OCI-LY1 (cell line): Measurements from ENCODE around the gene SLC25A13.

ENCODE experiments used
- H2AFZ ChIP-seq: fragments of 200-600 bp; sonication (generic), shearing (Covaris generic); 2 replicates; pipeline ENCODE4 v1.6.0; 2014; ENCODE audit warnings: antibody characterized with exemption, mild to moderate bottlenecking, low read length
- H3F3A ChIP-seq: fragments of 200-600 bp; sonication (generic), shearing (Covaris generic); 2 replicates; pipeline ENCODE4 v1.6.0; 2014; ENCODE audit warnings: mild to moderate bottlenecking, antibody characterized with exemption, low read length, moderate library complexity; ENCODE audit not compliant: insufficient read depth
- H3K27ac ChIP-seq: fragments of 200-600 bp; sonication (generic); 2 replicates; pipeline ENCODE4 v1.5.1; 2014; ENCODE audit warnings: low read length, mixed run types, mild to moderate bottlenecking, low read depth; ENCODE audit not compliant: poor library complexity, severe bottlenecking
- H3K27me3 ChIP-seq: fragments of 200-600 bp; sonication (generic); 2 replicates; pipeline ENCODE4 v1.6.0; 2014; ENCODE audit warnings: antibody characterized with exemption, mild to moderate bottlenecking, low read length, moderate library complexity; ENCODE audit not compliant: insufficient read depth
- H3K36me3 ChIP-seq: fragments of 200-600 bp; sonication (generic); 2 replicates; pipeline ENCODE4 v1.6.1; 2014; ENCODE audit warnings: mild to moderate bottlenecking, antibody characterized with exemption, low read length, moderate library complexity, mixed read lengths; ENCODE audit not compliant: insufficient read depth
- H3K4me1 ChIP-seq: fragments of 200-600 bp; sonication (generic); 2 replicates; pipeline ENCODE4 v1.5.1; 2014; ENCODE audit warnings: mild to moderate bottlenecking, low read length, moderate library complexity; ENCODE audit not compliant: insufficient read depth, severe bottlenecking
- H3K4me2 ChIP-seq: fragments of 200-600 bp; sonication (generic), shearing (Covaris generic); 2 replicates; pipeline ENCODE4 v1.6.1; 2014; ENCODE audit warnings: low read length
- H3K4me3 ChIP-seq: fragments of 200-600 bp; sonication (generic); 2 replicates; pipeline ENCODE4 v1.5.1; 2014; ENCODE audit warnings: low read length, low read depth, mild to moderate bottlenecking, mixed read lengths; ENCODE audit not compliant: poor library complexity, severe bottlenecking
- H3K79me2 ChIP-seq: fragments of 200-600 bp; shearing (Covaris generic); 2 replicates; pipeline ENCODE4 v1.6.1; 2016; ENCODE audit warnings: mixed run types, low read length, mixed read lengths; ENCODE audit not compliant: insufficient read depth
- H3K9ac ChIP-seq: fragments of 200-600 bp; sonication (generic), shearing (Covaris generic); 2 replicates; pipeline ENCODE4 v1.6.1; 2014; ENCODE audit warnings: mild to moderate bottlenecking, low read length, mixed read lengths
- H3K9me2 ChIP-seq: fragments of 200-600 bp; sonication (generic), shearing (Covaris generic); 2 replicates; pipeline ENCODE4 v1.6.1; 2014; ENCODE audit warnings: low read depth, mild to moderate bottlenecking, low read length, mixed read lengths
- H3K9me3 ChIP-seq: fragments of 200-600 bp; shearing (Covaris generic); 2 replicates; pipeline ENCODE4 v1.6.1; 2014; ENCODE audit warnings: low read length, mixed read lengths
- H4K20me1 ChIP-seq: fragments of 200-600 bp; sonication (generic), shearing (Covaris generic); 2 replicates; pipeline ENCODE4 v1.6.0; 2016; ENCODE audit warnings: mild to moderate bottlenecking, low read length; ENCODE audit not compliant: insufficient read depth
- EZH2 ChIP-seq: fragments of 200-600 bp; sonication (generic), shearing (Covaris generic); IDR thresholded peaks from 2 replicates; pipeline ENCODE4 v1.8.0; 2017; ENCODE audit warnings: borderline replicate concordance, mixed run types, mild to moderate bottlenecking, antibody characterized with exemption, low read length, moderate library complexity, mixed read lengths
- TF ChIP-seq, protein P1 (sequence below): fragments of 200-600 bp; sonication (generic), shearing (Covaris generic); IDR thresholded peaks from 2 replicates; pipeline ENCODE4 v1.5.1; 2017; ENCODE audit warnings: mild to moderate bottlenecking, antibody characterized with exemption, low read length, moderate library complexity, mixed read lengths

Gene SLC25A13

DNA sequence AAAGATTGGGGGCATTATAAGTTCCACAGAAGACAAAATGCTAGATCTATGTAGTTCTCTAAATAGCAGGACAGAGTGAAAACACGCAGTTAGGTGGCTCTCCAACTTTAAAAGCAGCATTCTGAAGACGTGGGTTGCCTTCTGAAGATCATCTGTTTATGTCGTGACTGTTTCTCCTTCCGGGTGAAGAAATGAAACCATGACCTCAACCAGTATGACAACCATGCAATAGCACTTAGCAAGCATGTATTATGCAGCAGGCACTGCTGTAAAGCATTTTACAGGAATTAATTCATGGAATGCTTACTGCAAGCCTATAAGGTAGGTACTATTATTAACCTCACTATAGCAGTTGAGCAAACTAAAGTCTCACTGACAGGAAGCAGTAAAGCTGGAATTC is 125.2 kb downstream of the SLC25A13 start:
- Histone ChIP-seq H2AFZ (no peak overlapping the region), H3K4me1 (no peaks in the 10 kb centered on the region), H3K27me3 (no peaks in the 10 kb centered on the region), H3K27ac (no peak overlapping the region), H3K9ac (no peak overlapping the region), H3K4me3 (no peak overlapping the region), H3K79me2 (no peaks in the 10 kb centered on the region), H4K20me1 (no peaks in the 10 kb centered on the region), H3K9me2 (no peaks in the 10 kb centered on the region), H3K36me3 (peaks cover 9% of the 10 kb centered on the region; the same call in 1 of the 2 replicates), H3K4me2 (no peak overlapping the region), H3K9me3 (no peaks in the 10 kb centered on the region), H3F3A (no peaks in the 10 kb centered on the region)
- TF ChIP-seq EZH2: no peak
- TF ChIP-seq, protein P1, sequence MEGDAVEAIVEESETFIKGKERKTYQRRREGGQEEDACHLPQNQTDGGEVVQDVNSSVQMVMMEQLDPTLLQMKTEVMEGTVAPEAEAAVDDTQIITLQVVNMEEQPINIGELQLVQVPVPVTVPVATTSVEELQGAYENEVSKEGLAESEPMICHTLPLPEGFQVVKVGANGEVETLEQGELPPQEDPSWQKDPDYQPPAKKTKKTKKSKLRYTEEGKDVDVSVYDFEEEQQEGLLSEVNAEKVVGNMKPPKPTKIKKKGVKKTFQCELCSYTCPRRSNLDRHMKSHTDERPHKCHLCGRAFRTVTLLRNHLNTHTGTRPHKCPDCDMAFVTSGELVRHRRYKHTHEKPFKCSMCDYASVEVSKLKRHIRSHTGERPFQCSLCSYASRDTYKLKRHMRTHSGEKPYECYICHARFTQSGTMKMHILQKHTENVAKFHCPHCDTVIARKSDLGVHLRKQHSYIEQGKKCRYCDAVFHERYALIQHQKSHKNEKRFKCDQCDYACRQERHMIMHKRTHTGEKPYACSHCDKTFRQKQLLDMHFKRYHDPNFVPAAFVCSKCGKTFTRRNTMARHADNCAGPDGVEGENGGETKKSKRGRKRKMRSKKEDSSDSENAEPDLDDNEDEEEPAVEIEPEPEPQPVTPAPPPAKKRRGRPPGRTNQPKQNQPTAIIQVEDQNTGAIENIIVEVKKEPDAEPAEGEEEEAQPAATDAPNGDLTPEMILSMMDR: no peak

DNA sequence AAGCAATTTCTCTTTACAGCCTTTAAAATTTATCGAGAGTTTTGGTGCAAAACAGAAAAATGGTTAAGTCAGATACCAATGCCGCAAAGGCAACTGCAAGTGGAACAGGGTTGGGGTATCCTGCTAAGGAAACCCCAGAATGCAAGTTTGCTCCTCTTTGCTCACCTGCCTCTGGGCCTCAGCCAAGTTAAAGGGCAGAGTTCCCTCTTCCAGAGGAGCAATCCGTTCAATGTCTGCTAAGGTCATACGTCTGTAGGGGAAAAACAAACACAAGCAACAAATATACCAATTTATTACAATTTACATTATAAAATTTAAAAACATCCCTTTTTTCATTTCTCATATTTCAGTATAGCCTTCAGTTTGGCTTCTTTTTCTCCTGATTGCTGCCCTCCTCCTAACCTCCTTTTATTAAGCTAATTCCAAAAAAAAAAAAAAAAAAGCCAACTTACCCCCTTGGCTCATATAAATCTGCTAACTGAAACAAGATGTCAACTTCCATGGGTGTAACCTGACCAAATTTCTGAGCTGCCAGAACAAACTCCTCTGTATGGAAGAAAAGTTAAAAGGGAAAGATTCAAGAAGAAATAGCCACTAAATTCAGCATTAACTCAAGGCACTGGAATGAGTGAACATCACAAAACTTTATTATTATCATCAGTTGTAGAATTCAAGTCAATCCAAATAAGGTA is 132.6 kb downstream of the SLC25A13 start:
- no peak for TF ChIP-seq EZH2
- TF ChIP-seq, protein P1: no peak
- no peaks in the 10 kb centered on the region for H3K9me2 ChIP-seq
- no peaks in the 10 kb centered on the region for H4K20me1 ChIP-seq
- H3K4me1 ChIP-seq: no peaks in the 10 kb centered on the region
- peaks cover 26% of the 10 kb centered on the region; the same call in 1 of the 2 replicates for H3K36me3 ChIP-seq
- H3K9me3 ChIP-seq: no peaks in the 10 kb centered on the region
- no peak overlapping the region for H3K9ac ChIP-seq
- no peaks in the 10 kb centered on the region for H3F3A ChIP-seq
- no peak overlapping the region for H3K4me3 ChIP-seq
- H2AFZ ChIP-seq: no peak overlapping the region
- H3K27me3 ChIP-seq: no peaks in the 10 kb centered on the region
- no peak overlapping the region for H3K4me2 ChIP-seq
- no peak overlapping the region for H3K27ac ChIP-seq
- no peaks in the 10 kb centered on the region for H3K79me2 ChIP-seq

GRCh38 chr7:96188591-96188991 is 133.3 kb downstream of the SLC25A13 start:
- H3K27me3 ChIP-seq: no peaks in the 10 kb centered on the region
- H3K9ac ChIP-seq: no peak overlapping the region

GRCh38 chr7:96188174-96188581 is 133.7 kb downstream of the SLC25A13 start:
- Histone ChIP-seq H4K20me1 (no peaks in the 10 kb centered on the region), H3K36me3 (peaks cover 36% of the 10 kb centered on the region; the same call in 1 of the 2 replicates), H3K9ac (no peak overlapping the region), H3K79me2 (no peaks in the 10 kb centered on the region), H3K4me1 (no peaks in the 10 kb centered on the region), H3K9me2 (no peaks in the 10 kb centered on the region), H3F3A (no peaks in the 10 kb centered on the region), H3K27ac (no peak overlapping the region), H3K4me2 (no peak overlapping the region), H3K4me3 (no peak overlapping the region), H3K9me3 (no peaks in the 10 kb centered on the region), H3K27me3 (no peaks in the 10 kb centered on the region), H2AFZ (no peak overlapping the region)
- TF ChIP-seq EZH2: no peak
- TF ChIP-seq, protein P1: no peak

More at GRCh38 chr7:96188591-96188991, 133.3 kb downstream of the SLC25A13 start:
- Histone ChIP-seq H3K27ac (no peak overlapping the region), H3F3A (no peaks in the 10 kb centered on the region), H3K79me2 (no peaks in the 10 kb centered on the region), H3K9me2 (no peaks in the 10 kb centered on the region), H3K4me1 (no peaks in the 10 kb centered on the region), H4K20me1 (no peaks in the 10 kb centered on the region), H3K9me3 (no peaks in the 10 kb centered on the region), H3K36me3 (peaks cover 31% of the 10 kb centered on the region; the same call in 1 of the 2 replicates), H3K4me2 (no peak overlapping the region), H2AFZ (no peak overlapping the region), H3K4me3 (no peak overlapping the region)
- TF ChIP-seq EZH2: no peak
